Activated T-helper 1 cell treated with Interleukin-2 at 50 U/mL for 16 hours (primary cell): ENCODE results near the gene HLCS.
A peak's percentile ranks its signal among the peaks of the same experiment; 100 is the strongest.
"Not testable (repeated sequence)": the region's sequence is repeated elsewhere in the genome, so short reads cannot be mapped to it uniquely, and the experiment has no call there.

ENCODE experiments used
- DNase-seq: peaks from one replicate; pipeline ENCODE4 v3.0.0-alpha.2; 2020; ENCODE audit warnings: low read depth

HLCS gene

DNA sequence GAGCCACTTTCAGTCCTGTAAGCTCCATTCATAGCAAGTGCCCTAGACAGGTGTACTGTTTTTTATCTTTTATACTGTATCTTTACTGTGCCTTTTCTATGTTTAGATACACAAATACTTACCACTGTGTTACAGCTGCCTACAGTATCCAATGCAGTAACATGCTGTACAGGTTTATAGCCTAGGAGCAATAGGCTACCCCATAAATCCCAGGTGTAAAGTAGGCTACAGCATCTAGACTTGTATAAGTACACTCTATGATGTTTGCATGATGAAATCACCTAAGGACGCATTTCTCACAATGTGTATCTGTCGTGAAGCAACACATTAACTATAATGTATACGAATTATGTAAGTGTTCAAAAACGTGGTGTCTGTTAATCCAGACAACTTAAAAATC is 10.7 kb downstream of the HLCS start:
- DNase-seq: no peak

GRCh38 chr21:36952331-36952730 is 14.1 kb downstream of the HLCS start:
- DNase-seq: not testable (repeated sequence)

GRCh38 chr21:36949171-36950141 is 17.0 kb downstream of the HLCS start:
- no peak for DNase-seq

DNA sequence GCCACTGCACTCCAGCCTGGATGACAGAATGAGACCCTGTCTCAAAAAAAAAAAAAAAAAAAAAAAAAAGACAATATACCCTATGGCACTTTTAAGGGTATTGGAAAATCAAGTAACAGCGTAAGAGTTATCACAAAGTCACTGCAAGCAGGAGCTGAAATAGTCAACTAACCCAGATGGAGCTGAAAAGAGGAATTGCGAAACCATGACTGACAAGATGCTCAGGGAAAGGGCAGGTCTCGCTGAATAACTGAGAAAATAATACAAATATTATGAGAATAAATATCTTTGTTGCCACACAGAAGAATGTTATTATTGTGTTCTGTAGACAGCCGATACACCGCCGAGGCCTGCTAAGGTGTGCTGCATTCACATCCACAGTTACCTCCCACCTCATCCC is 17.8 kb downstream of the HLCS start:
- no peak for DNase-seq

- DNase-seq: no peak
These were observed 19.5 kb downstream of the HLCS start for GRCh38 chr21:36946949-36947356.

GRCh38 chr21:36945496-36946138 is 20.9 kb downstream of the HLCS start:
- no peak for DNase-seq

- DNase-seq: no peak
These were observed 29.9 kb downstream of the HLCS start for GRCh38 chr21:36936361-36937135.

DNA sequence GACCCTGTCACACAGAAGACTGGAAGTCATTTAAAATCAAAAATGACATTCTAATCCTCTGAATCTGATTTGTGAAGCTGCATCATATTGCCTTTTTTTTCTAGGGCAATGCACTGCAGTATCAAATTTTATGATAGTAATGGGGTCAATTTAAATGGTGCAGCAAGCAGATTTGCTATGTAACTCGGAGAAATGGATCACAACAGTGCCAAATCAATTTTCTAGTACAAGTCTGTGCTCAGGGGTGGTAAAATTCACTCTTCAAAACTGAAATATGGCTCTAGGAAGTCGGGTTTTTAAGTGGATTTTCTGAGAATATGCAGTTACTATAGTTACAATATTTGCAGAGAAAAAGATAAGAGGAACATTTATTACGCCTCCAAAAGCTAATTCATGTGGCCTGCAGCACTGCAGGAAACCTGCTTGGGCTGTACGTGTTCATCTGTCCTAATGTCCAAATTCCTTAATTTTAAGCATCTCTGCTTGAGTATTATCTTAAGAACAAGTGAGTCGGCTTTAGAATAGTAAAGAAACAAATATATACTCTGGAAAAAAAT is 31.5 kb downstream of the HLCS start:
- DNase-seq: no peak

DNA sequence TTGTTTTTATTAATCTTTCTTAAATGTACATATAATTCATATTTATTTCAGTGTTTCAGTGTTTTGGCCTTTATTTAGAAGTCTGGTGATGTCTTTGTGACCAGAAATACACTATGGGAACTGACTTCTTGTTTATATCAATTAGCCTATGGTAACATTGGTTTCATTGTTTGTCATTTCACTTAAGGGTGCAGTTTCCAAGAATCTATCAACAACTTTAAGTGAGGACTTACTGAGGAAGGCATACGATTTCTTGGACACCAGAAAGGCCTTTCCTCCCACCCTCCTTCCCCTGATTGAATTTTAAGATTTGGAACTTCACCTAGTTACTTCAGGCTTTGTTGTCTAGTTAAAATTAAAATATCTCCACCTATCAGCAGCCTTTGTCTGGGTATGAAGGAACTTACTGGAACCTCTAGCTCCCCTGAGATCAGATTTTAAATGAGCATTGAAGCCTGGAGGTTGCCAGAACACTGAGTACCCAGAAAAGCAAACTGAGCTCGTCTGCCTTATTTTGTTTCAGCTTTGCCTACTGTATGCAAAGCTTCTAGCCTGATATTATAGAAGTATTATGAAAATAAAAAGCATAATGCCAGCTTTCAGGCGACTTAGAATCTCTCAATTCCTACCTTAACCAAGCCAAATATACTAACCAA is 34.2 kb downstream of the HLCS start:
- no peak for DNase-seq

- DNase-seq: no peak
These were observed 36.8 kb downstream of the HLCS start for GRCh38 chr21:36929622-36930021.

- no peak for DNase-seq
These were observed 37.5 kb downstream of the HLCS start for GRCh38 chr21:36928960-36929359.

- peak; percentile 36 for DNase-seq
These were observed 38.8 kb downstream of the HLCS start for GRCh38 chr21:36927719-36928117.

- no peak for DNase-seq
These were observed 39.3 kb downstream of the HLCS start for GRCh38 chr21:36926989-36927718.

- no peak for DNase-seq
These were observed 43.2 kb downstream of the HLCS start for GRCh38 chr21:36923270-36923669.

GRCh38 chr21:36922861-36923260 is 43.6 kb downstream of the HLCS start:
- no peak for DNase-seq

DNA sequence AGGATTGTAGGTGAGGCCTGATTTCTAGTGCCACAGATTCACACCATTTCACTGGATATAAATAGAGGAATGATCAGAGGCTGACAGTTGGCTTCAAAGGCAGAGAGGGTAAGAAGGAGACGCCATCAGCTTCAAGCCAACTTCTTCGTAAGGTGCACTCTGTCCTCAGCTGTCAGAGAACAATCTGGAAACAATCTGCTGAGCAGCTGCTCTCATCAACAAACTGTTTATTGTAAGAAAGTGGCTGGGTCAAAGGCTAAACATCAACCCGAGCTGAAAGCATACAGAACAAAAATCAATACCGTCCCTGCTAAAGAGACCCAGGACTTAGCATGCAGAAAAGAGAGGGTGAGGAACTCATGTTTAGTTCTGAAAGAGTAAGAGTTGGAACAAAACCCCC is 48.2 kb downstream of the HLCS start:
- no peak for DNase-seq

DNA sequence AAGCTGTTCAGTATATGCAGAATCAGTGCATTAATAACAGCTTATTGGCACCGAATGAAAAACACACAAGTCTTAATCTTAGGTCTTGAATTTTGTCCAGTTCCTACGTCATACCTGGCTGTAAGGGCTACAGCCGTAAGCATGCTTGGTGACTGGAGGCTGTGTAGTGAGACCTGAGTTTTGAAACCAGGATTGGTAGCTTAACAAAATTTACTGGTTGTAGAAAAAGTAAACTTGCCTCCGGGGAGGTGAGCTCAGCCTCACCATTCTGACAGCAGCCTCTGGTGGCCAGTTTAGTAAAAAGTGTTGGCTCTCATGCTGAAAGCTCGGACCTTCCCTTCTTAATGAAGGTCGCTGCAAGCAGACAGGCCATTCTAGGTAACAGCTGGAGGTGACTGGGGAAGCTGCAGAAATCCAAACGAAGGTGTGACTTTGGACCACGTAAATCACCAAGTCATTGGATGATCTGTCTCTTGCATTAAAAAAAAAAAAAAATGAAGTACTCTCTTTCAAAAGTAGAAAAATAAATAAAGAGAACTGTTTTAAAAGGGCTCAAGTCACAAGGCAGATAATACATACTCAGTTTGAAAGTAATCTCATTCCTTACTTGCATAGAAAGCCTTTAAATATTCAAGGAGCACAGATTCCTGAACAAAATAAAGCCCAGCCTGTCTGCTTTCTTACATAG is 48.9 kb downstream of the HLCS start:
- no peak for DNase-seq

DNA sequence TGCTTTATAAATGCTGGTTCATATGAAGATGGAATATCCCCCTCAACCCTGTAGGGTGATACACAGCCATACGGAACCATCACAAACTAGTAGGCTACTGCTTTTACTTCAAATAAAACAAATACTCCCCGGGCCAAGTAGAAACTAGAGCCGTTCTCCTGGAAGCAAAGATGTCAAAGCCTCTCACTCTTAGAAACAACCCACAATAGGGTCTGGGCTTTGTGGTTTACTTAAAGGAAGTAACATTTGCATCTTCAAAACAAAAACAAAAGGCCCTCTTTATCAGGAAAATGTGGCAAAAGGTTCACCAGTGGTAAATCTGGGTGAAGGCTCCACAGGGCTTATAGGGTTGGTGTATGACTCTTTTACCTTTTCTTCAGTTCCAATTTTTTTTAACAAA is 49.8 kb downstream of the HLCS start:
- no peak for DNase-seq

DNA sequence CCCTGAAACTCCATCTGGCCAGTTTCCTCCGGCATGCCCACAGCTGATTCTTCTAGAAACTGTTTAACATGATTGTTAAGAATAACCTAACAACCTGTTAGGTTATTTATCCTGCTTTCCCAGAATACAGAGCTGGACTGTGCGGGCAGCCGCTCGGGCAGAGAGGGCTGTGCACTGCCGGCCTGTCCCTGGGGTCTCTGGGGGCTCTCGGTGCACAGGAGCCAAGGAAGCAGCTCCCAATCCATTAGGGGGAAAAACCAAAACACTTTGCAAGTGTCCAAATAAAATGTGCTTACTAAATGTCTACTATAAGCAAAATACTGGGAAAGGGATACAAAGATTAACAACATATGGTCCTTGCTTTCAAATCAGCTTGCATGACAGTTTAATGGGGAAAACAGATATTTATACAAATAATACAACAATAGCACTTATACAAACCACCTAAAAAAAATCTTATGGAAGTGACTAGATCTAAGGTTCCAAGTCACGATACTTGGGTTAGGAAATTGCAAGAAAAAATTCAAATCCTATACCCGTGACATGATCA is 50.7 kb downstream of the HLCS start:
- DNase-seq: no peak

DNA sequence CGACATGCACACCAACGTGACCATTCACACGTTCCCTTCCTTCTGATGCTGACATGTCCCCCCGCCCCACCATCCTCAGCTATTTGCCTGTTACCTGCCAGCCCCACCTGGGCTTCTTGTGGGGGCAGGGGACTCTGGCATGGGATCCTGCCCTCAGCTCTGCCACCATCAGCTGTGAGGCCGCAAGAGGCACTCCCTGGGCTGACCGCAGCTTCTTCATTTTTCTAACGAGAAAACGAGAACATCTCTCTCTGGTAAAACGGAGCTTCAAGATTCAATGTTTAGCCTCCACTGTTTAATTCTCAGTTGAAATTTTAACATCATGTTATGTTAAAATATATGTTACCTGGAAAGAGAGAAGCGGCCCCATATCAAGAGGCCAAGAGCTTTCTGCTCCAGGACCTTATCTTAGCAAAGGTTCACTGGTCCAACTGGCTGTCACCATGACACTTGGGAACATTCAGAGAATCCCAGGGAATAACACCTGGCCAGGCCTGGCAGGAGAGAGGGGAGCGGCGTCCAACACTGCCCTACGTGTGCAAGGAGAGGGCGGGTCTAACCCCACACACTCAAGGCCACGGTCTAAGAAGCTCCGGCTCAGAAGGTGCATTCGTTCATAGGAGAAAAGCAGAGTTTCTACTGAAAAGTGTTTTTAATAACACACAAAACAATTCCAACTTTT is 51.3 kb downstream of the HLCS start:
- no peak for DNase-seq
